Measurements from ENCODE around the gene KNL1.
"Not testable (repeated sequence)": the region's sequence is repeated elsewhere in the genome, so short reads cannot be mapped to it uniquely, and the experiment has no call there.

Gene KNL1

GRCh38 chr15:40680151-40680550, 86.1 kb downstream of the KNL1 start:
- Histone ChIP-seq H3K4me3 (ENCODE audit: low read length) (no peak overlapping the region), H3K27me3 (replicated peaks; ENCODE audit: insufficient read depth, low read length) (no peaks in the 10 kb centered on the region)

DNA sequence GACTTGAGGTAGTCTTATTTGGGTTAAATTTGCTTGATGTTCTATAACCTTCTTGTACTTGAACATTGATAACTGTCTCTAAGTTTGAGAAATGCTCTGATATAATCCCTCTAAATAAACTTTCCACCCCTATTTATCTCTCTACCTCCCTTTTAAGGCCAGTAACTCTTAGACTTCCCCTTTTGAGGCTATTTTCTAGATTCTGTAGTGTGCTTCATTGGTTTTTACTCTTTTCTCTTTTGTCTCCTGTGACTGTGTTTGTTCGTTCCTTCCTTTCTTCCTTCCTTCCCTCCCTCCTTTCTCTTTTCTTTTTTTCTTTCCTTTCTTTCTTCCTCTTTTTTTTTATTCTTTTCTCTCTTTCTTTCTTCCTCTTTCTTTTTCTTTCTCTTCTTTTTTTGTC, 86.9 kb downstream of the KNL1 start:
- not testable (repeated sequence) for H3K4me2 ChIP-seq (ENCODE audit: low read depth, low read length); H3K36me3 ChIP-seq (replicated peaks; ENCODE audit: insufficient read depth, low read length); H3K9me2 ChIP-seq (replicated peaks; ENCODE audit: insufficient read depth, low read length); H3K27me3 ChIP-seq (replicated peaks; ENCODE audit: insufficient read depth, low read length); H3K9ac ChIP-seq (ENCODE audit: low read length); H3K79me2 ChIP-seq (ENCODE audit: low read length); H2AFZ ChIP-seq (ENCODE audit: low read length); H3K9me3 ChIP-seq (replicated peaks; ENCODE audit: insufficient read depth, low read length); H3K4me3 ChIP-seq (ENCODE audit: low read length); DNase-seq; H3F3A ChIP-seq (ENCODE audit: insufficient read depth, low read length); H4K20me1 ChIP-seq (ENCODE audit: insufficient read depth, low read length); H3K27ac ChIP-seq (ENCODE audit: low read length); H3K4me1 ChIP-seq (ENCODE audit: low read length)

More at GRCh38 chr15:40680151-40680550, 86.1 kb downstream of the KNL1 start:
- DNase-seq = no peak
- no peaks in the 10 kb centered on the region for H3K4me1 ChIP-seq (ENCODE audit: low read length)
- H2AFZ ChIP-seq (ENCODE audit: low read length) = no peak overlapping the region
- no peaks in the 10 kb centered on the region for H3K36me3 ChIP-seq (replicated peaks; ENCODE audit: insufficient read depth, low read length)
- H3F3A ChIP-seq (ENCODE audit: insufficient read depth, low read length) = no peaks in the 10 kb centered on the region
- TF ChIP-seq EZH2 (optimal IDR thresholded peaks at IDR 0.05; ENCODE audit: low read depth, low read length) (no peak), CTCF (IDR thresholded peaks at IDR 0.05; ENCODE audit: low read length) (no peak), EZH2phosphoT487 (IDR thresholded peaks at IDR 0.05; ENCODE audit: low read length) (no peak)
- H4K20me1 ChIP-seq (ENCODE audit: insufficient read depth, low read length) = no peaks in the 10 kb centered on the region
- H3K4me2 ChIP-seq (ENCODE audit: low read depth, low read length) = no peak overlapping the region
- H3K9me2 ChIP-seq (replicated peaks; ENCODE audit: insufficient read depth, low read length) = no peaks in the 10 kb centered on the region
- no peak overlapping the region for H3K9ac ChIP-seq (ENCODE audit: low read length)
- H3K9me3 ChIP-seq (replicated peaks; ENCODE audit: insufficient read depth, low read length) = no peaks in the 10 kb centered on the region
- H3K79me2 ChIP-seq (ENCODE audit: low read length) = no peaks in the 10 kb centered on the region
- H3K27ac ChIP-seq (ENCODE audit: low read length) = no peak overlapping the region

GRCh38 chr15:40684381-40684780, 90.3 kb downstream of the KNL1 start:
- Histone ChIP-seq H3K4me1 (ENCODE audit: low read length) (no peaks in the 10 kb centered on the region), H3K79me2 (ENCODE audit: low read length) (no peaks in the 10 kb centered on the region), H3F3A (ENCODE audit: insufficient read depth, low read length) (no peaks in the 10 kb centered on the region), H4K20me1 (ENCODE audit: insufficient read depth, low read length) (no peaks in the 10 kb centered on the region), H3K27me3 (replicated peaks; ENCODE audit: insufficient read depth, low read length) (no peaks in the 10 kb centered on the region), H3K9me3 (replicated peaks; ENCODE audit: insufficient read depth, low read length) (no peaks in the 10 kb centered on the region), H3K9ac (ENCODE audit: low read length) (no peak overlapping the region), H3K27ac (ENCODE audit: low read length) (no peak overlapping the region), H3K4me2 (ENCODE audit: low read depth, low read length) (no peak overlapping the region), H3K9me2 (replicated peaks; ENCODE audit: insufficient read depth, low read length) (no peaks in the 10 kb centered on the region), H3K36me3 (replicated peaks; ENCODE audit: insufficient read depth, low read length) (no peaks in the 10 kb centered on the region), H2AFZ (ENCODE audit: low read length) (no peak overlapping the region), H3K4me3 (ENCODE audit: low read length) (no peak overlapping the region)
- TF ChIP-seq EZH2phosphoT487 (IDR thresholded peaks at IDR 0.05; ENCODE audit: low read length) (no peak), EZH2 (optimal IDR thresholded peaks at IDR 0.05; ENCODE audit: low read depth, low read length) (no peak), CTCF (IDR thresholded peaks at IDR 0.05; ENCODE audit: low read length) (no peak)
- no peak for DNase-seq

DNA sequence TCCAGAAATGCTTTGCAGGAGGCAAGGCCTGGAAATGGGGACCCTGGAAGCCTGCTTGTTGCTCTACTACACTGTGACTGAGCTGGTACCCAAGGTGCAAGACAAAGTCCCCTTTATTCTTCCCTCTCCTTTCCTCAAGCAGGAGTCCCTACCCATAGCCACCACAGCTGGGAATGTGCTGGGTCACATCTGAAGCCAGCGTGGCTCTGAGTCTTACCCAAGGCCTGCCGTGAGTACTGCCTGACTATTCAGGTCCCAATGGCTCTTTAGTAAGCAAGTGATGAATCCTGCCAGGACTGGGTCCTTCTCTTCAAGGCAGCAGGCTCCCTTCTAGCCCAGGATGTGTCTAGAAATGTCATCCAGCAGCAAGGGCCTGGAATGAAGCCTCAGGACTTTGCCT, 91.3 kb downstream of the KNL1 start:
- no peak overlapping the region for H3K4me2 ChIP-seq (ENCODE audit: low read depth, low read length)
- TF ChIP-seq CTCF (IDR thresholded peaks at IDR 0.05; ENCODE audit: low read length) (no peak), EZH2 (optimal IDR thresholded peaks at IDR 0.05; ENCODE audit: low read depth, low read length) (no peak), EZH2phosphoT487 (IDR thresholded peaks at IDR 0.05; ENCODE audit: low read length) (no peak)
- DNase-seq = no peak

More for the DNA sequence above, 91.3 kb downstream of the KNL1 start:
- no peak overlapping the region for H3K4me3 ChIP-seq (ENCODE audit: low read length)
- H3K27ac ChIP-seq (ENCODE audit: low read length) = no peak overlapping the region
- no peaks in the 10 kb centered on the region for H3K27me3 ChIP-seq (replicated peaks; ENCODE audit: insufficient read depth, low read length)
- H3K9ac ChIP-seq (ENCODE audit: low read length) = no peak overlapping the region
- no peak overlapping the region for H2AFZ ChIP-seq (ENCODE audit: low read length)
- no peaks in the 10 kb centered on the region for H3K36me3 ChIP-seq (replicated peaks; ENCODE audit: insufficient read depth, low read length)
- no peaks in the 10 kb centered on the region for H3K79me2 ChIP-seq (ENCODE audit: low read length)
- H3K4me1 ChIP-seq (ENCODE audit: low read length) = no peaks in the 10 kb centered on the region
- H3K9me3 ChIP-seq (replicated peaks; ENCODE audit: insufficient read depth, low read length) = no peaks in the 10 kb centered on the region
- H3F3A ChIP-seq (ENCODE audit: insufficient read depth, low read length) = no peaks in the 10 kb centered on the region
- H3K9me2 ChIP-seq (replicated peaks; ENCODE audit: insufficient read depth, low read length) = no peaks in the 10 kb centered on the region
- no peaks in the 10 kb centered on the region for H4K20me1 ChIP-seq (ENCODE audit: insufficient read depth, low read length)

Data from MM.1S (cell line).